C4-2B (cell line): ENCODE data around the gene CNTN5.

ENCODE experiments used
- H3K27ac ChIP-seq: fragments of 450-650 bp; 2 replicates; pipeline ENCODE4 v1.5.1; 2017
- CTCF ChIP-seq: fragments of 450-650 bp; conservative IDR thresholded peaks from 2 replicates; pipeline ENCODE4 v1.5.1; 2017; ENCODE audit warnings: mild to moderate bottlenecking
- ZFX ChIP-seq: fragments of 450-650 bp; IDR thresholded peaks from 2 replicates; pipeline ENCODE4 v1.6.1; 2017

CNTN5 gene

GRCh38 chr11:100353083-100353482 is 1332.3 kb downstream of the CNTN5 start:
- TF ChIP-seq ZFX: no peak
- TF ChIP-seq CTCF: no peak
- H3K27ac ChIP-seq: no peak overlapping the region

- no peak overlapping the region for H3K27ac ChIP-seq
- no peak for TF ChIP-seq CTCF
- no peak for TF ChIP-seq ZFX
Observed at GRCh38 chr11:100354736-100355135, 1334.0 kb downstream of the CNTN5 start.

- H3K27ac ChIP-seq: no peak overlapping the region
- TF ChIP-seq ZFX (no peak), CTCF (no peak)
Observed at GRCh38 chr11:100356035-100356434, 1335.3 kb downstream of the CNTN5 start.

GRCh38 chr11:100359281-100359680 is 1338.5 kb downstream of the CNTN5 start:
- H3K27ac ChIP-seq: no peak overlapping the region
- no peak for TF ChIP-seq ZFX
- TF ChIP-seq CTCF: no peak

- TF ChIP-seq ZFX (no peak), CTCF (no peak)
- H3K27ac ChIP-seq: no peak overlapping the region
Observed at GRCh38 chr11:100367892-100368291, 1347.1 kb downstream of the CNTN5 start.

GRCh38 chr11:100383357-100383865 is 1362.7 kb downstream of the CNTN5 start:
- TF ChIP-seq ZFX (no peak), CTCF (no peak)
- H3K27ac ChIP-seq: no peak overlapping the region

GRCh38 chr11:100396266-100396665 is 1375.5 kb downstream of the CNTN5 start:
- no peak overlapping the region for H3K27ac ChIP-seq
- no peak for TF ChIP-seq ZFX
- no peak for TF ChIP-seq CTCF
